ENCODE measurements around the gene RAB3B.

- TF ChIP-seq GATA2 (IDR thresholded peaks at IDR 0.05; ENCODE audit: low read depth, low read length) (no peak), GATA3 (IDR thresholded peaks at IDR 0.05; ENCODE audit: low read depth, low read length) (no peak)
These were observed 17.7 kb upstream of the RAB3B start for GRCh38 chr1:52008071-52008809.
